GM19397 (cell line): Measurements from ENCODE around the gene CSGALNACT2.
"Not testable (repeated sequence)": the region's sequence is repeated elsewhere in the genome, so short reads cannot be mapped to it uniquely, and the experiment has no call there.

ENCODE experiments used
- ATAC-seq: cut with Tn5 transposase; IDR thresholded peaks from one replicate; pipeline ENCODE4 v1.9.1; 2021; ENCODE audit warnings: mild to moderate bottlenecking, moderate library complexity; ENCODE audit not compliant: unreplicated experiment

The CSGALNACT2 gene, protein sequence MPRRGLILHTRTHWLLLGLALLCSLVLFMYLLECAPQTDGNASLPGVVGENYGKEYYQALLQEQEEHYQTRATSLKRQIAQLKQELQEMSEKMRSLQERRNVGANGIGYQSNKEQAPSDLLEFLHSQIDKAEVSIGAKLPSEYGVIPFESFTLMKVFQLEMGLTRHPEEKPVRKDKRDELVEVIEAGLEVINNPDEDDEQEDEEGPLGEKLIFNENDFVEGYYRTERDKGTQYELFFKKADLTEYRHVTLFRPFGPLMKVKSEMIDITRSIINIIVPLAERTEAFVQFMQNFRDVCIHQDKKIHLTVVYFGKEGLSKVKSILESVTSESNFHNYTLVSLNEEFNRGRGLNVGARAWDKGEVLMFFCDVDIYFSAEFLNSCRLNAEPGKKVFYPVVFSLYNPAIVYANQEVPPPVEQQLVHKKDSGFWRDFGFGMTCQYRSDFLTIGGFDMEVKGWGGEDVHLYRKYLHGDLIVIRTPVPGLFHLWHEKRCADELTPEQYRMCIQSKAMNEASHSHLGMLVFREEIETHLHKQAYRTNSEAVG

DNA sequence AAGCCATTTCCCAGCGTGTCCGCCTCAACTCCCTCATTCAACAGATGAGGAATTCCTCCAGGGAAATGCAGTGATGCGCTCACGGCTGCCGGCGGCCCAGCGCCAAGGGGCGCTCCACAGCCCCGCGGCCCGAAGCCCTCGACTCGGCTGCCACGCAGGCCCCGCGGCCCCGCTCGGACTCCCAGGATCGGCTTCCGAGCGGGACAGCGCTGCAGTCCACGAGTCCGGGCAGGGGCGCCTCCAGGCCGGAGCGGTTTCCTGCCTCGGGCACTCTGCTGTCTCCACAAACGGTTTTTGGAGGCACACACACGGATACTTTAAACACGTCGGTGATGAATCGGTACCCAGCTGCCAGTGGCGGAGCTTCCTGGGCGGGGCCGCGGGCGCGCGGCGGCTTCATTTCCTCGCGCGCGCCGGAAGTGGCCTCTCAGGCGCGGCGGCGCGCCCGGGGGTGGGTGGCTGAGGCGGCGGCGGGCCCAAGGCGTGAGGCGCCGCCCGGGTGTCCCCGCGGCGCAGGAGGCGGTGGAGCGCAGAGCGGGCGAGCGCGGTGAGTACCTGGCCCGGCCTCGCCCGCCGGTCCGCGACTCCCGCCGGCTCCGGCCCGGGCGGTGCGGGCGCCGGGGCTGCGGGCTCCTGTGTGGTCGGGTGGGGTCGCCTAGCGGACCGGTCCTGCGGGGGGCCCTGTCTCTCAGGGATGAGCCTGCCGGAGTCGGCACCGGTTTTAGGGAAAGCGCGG, at the start of gene CSGALNACT2:
TSS of gene CSGALNACT2 (plus strand) at position 425 of the 736 bp plus-strand sequence. CDS start 16,705 bp downstream, outside the sequence.
- peak; percentile 71 for ATAC-seq

DNA sequence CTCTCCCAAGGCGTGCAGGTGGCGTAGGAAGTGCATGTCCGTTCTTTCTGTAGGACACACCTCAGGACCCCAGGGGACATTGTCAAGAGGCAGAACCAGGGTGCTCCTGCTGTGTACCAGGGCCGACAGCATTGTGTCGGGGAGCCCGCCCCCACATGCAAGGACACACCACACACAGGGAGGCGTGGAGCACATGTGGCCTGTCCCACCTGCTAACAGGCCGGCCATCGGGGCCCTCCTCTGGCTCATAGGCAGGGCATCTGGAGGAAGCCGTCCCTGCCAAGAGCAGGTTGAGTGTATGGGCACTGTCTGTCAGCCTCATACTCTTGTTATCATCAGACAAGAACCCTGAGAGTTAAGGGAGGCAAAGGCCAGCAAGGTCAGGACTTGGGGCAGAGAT, 48.7 kb upstream of the CSGALNACT2 start:
- no peak for ATAC-seq

DNA sequence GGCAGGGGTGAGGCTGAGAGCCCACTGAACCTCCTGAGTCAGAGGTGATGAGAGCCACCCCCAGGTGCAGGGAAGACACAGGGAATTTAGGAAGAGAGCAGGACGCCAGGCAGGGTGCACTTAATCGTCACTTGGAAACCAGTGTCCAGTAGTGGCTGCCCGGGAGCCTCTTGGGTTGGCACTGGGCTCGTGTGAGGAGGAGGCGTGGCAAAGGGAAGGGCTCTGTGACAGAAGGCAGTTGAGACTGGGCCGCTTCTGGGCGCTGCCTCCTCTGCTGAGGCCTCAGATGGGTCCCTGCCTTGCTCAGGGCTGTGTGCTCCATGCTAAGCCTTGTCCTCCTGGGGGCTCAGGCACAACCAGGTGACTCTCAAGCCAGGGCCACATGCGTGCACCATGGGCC, 48.1 kb upstream of the CSGALNACT2 start:
- no peak for ATAC-seq

DNA sequence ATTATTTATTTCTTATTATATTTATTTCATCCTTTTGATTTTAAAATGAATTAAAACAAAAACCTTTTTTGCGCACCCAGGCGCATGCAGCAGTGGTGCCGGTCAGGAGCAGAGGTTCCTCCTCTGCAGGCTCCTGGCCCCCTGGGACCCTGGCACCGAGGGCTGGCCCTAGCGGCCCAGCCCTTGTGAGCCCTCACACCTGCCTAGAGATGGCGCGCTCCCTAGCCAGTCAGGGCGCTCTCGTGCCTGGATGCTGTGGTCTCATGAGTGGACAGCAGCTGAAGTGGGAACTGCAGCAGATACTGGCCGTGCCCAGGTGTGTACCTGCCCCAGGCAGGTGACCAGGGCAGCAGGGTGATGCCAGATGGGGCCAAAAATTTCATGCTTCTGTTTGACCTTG, 47.6 kb upstream of the CSGALNACT2 start:
- no peak for ATAC-seq

DNA sequence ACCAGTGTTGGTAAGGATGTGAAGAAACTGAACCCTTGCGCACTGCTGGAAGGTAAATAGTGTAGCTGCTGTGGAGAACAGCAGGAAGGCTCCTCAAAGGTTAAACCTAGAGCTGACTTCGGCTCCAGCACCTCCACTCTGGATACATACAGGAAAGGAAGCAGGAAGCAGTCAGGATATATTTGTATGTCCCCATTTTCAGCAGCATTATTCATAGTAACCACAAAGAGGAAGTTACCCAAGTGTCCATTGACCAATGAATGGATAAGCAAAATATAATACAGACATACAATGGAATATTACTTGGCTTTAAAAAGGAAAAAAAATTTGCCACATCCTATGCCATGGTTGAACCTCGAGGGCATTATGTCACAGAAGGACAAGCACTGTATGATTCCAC, 46.4 kb upstream of the CSGALNACT2 start:
- ATAC-seq = no peak

DNA sequence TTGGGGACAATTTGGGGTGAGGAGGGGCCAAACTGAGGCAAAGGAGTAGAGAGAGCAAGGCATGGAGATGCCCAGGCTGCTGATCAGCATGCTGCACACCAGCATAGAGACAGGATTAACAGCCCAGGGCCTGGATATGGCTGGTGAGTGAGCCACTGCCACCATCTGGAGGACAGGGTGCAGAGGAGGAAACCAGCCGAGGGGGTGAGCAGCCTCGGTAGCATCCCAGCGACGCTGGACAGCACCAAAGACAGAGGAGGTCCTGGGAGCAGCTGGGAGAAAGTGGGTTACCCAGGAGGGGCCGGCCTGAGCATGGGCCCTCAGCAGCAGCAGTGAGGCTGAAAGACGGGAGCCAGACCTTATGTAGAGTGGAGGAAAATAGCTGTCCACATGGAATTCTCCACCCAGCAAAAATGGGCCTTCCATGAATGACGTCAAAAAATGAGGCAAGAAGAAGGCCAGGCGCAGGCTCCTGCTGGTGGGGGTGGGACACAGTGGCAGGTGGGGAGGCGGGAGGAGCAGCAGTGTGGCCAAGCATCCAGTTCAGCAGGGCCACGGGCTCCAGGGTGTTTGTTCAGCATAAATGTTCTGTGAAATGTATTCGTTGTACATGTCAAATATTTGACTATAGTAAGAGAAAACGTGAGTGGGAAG, 44.7 kb upstream of the CSGALNACT2 start:
- no peak for ATAC-seq

DNA sequence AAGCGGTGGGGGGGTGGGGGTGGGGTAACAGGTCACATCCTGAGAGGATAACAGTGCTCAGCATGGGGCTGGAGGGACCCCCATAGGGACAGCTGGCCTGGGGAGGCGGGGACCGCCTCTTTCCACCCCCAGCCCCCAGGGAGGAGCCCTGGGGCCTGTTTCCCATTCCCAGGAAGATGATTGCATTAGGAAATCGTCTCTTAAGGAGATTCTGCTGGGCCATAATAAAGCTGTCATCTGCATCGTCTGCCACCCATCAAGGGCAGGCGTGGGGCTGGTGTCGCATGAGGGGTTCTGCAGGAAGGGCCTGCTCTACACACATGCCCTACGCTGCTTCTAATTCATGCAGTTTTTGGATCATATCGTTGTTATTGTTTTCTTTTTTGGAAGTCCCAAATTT, 44.2 kb upstream of the CSGALNACT2 start:
- ATAC-seq = no peak

DNA sequence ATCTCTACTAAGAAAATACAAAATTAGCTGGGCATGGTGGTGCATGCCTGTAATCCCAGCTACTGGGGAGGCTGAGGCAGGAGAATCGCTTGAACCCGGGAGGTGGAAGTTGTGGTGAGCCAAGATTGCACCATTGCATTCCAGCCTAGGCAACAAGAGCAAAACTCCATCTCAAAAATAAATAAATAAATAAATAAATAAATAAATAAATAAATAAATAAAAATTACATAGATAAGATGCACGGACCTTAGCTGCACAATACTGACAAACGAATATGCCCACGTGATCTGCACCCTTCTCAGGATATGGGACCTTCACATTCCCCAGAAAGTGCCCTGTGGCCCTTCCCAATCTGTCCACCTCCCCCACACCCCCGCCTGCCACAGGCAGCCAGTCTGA, 38.9 kb upstream of the CSGALNACT2 start:
- ATAC-seq = not testable (repeated sequence)

DNA sequence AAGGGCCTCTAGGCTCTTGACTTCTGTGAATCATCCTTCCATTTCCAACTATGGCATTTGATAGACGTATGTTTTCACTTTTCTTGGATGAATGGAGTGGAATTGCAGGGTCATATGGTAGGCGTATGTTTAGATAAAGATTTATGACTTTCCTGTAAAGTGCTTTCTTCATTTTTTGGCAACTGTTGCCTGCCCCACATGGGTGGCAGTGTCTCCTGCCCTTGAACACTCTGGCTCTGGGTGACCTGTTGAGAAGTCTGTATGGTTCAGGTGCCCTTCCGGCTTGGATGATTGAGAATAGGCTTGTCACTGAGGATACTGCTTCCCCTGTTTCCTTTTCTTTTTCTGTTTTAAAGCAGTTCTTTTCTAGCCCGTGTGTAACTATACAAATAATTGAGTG, 38.3 kb upstream of the CSGALNACT2 start:
- ATAC-seq = no peak

DNA sequence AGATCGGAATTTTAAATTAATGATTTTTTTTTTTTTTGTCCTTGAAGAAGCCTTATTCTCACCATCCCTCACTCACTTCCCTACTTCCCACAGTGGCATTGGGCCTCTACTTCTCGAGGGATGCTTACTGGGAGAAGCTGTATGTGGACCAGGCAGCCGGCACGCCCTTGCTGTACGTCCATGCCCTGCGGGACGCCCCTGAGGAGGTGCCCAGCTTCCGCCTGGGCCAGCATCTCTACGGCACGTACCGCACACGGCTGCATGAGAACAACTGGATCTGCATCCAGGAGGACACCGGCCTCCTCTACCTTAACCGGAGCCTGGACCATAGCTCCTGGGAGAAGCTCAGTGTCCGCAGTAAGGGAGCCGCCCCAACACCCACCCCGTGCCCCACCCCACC, 37.9 kb upstream of the CSGALNACT2 start:
- no peak for ATAC-seq

DNA sequence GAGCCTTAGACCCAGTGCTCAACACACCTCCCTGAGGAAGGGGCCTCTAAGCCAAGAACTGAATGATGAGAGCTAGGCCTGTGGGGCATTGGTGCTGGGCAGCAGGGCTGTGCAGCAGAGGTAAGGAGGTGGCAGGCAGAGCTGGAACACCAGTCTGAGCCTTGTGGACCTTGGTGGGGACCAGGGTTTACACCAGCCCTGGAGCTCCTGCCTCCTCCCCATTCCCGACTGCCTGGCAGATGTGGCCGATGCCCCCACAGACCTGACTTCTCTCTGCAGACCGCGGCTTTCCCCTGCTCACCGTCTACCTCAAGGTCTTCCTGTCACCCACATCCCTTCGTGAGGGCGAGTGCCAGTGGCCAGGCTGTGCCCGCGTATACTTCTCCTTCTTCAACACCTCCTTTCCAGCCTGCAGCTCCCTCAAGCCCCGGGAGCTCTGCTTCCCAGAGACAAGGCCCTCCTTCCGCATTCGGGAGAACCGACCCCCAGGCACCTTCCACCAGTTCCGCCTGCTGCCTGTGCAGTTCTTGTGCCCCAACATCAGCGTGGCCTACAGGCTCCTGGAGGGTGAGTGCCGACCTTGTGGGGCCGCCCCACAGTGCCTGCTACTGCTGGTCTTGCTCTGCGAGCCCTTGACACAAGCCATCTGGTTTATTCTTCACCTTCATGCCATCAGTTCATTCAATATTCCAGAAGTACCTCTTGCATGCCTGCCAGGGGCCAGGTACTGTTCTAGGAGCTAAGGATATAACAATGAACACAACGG, 36.0 kb upstream of the CSGALNACT2 start:
- no peak for ATAC-seq

DNA sequence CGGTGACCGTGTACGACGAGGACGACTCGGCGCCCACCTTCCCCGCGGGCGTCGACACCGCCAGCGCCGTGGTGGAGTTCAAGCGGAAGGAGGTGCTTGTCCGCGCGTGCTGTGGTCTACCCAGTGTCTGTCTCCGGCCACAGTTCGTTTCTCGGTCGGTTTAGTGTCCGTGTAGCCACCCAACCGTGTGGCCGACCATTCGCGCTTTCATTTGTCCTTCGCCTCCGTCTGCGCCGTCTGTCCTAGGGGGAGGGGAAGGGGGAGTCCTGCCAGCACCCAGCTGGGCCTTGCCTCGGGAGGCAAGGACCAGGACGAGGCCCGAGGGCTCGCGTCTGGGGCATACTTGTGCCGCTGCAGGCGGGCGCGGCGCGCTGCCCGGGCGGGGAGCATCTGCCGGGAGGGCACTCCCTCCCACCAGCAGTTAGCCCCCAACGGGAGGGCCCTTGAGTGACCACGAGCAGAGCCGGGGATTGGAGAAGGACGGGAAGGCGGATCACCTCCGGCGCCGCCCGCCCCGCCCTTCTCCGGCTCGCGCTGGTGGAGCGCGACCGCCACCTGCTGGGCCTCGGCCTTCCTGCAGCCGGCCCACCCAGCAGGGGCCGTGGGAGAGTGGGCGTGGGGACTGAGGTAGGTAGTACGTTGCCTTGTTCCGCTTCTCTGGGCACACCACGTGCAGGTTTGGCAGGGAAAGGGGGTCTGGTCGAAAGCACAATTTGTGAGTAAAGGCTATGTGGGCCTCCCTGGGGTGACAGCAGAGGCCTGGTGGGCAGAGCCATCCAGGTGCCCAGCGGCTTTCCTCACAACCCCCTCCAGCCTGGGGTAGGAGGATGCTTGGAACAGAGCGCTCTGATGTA, 32.9 kb upstream of the CSGALNACT2 start:
- peak; percentile 75 for ATAC-seq

DNA sequence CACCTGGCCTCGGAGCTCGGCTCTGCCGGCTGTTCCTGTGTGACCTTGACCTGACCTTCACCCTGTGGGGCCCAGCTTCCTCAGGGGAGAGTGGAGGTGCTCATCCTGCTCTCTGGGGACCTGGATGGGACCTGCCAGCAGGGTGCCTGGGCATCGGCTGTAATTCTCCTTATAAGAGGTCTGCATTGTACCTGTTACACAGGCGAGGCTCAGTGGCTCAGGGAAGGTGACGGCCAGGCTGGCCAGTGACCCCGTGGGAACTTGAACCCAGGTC, 32.4 kb upstream of the CSGALNACT2 start:
- ATAC-seq = no peak

DNA sequence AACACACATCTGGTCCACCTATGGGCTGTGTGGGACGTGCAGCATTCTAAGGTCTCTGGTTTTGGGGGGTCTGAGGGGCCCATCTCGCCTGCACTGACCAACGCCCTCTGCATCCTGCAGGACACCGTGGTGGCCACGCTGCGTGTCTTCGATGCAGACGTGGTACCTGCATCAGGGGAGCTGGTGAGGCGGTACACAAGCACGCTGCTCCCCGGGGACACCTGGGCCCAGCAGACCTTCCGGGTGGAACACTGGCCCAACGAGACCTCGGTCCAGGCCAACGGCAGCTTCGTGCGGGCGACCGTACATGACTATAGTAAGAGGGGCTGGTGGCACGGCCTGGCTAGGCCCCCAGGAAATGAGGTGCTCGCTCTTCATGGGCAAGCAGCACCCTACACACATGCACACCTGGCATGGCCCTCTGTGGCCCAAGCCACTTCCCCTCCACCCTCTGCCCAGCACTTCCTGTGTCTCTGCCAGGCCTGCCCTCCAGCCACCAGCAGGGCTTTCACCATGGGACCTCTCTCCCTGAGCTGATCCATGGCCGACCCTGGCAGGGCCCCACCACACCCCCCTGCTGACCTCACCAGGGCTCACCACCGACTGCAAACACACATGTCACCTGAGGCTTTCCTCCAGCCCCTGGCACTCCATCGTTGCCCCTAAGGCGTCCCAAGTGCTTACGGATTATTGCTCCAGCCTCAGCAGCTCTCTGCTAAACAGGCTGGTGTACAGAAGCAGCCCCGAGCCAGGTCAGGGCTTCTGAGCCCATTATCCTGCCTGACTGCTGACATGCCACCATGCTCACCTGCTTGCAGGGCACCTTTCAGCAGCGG, 31.8 kb upstream of the CSGALNACT2 start:
- ATAC-seq = no peak

DNA sequence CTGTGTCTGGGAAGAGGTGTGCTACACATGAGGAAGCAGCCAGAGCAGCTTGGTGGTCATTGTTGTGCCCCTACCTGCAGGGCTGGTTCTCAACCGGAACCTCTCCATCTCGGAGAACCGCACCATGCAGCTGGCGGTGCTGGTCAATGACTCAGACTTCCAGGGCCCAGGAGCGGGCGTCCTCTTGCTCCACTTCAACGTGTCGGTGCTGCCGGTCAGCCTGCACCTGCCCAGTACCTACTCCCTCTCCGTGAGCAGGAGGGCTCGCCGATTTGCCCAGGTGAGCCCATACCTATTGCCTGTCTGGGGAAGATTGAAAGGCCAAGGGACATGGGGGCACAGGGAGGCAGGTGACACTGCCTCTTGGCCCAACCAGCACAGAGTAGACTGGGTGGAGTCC, 29.3 kb upstream of the CSGALNACT2 start:
- ATAC-seq = no peak

DNA sequence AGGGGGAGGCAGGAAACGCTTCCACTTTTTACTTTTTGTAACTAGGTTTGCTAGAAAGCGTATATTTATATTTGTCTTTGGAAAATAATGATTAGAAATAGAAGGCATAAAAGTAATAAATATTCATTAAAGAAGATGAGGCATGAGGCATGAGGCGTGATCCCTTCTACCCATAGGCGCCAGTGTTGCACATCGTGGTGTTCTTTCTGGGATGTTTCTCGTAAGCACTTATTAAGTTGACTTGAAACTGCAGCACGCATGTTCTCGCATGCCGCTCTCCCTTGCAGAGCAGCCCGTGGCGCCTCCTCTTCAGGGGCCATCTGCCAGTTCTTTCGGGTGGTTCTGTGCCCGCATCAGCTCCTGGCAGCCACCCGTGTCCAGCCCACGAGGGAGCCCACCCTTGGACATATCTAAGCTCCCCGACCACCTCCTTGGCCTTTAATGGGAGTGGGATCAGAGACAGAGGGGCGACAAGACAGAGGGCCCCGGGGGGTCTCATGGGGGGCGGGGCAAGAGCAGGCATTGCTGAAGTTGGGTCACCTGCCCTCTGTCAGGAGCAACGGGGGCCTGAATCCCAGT, 28.5 kb upstream of the CSGALNACT2 start:
- ATAC-seq = no peak

DNA sequence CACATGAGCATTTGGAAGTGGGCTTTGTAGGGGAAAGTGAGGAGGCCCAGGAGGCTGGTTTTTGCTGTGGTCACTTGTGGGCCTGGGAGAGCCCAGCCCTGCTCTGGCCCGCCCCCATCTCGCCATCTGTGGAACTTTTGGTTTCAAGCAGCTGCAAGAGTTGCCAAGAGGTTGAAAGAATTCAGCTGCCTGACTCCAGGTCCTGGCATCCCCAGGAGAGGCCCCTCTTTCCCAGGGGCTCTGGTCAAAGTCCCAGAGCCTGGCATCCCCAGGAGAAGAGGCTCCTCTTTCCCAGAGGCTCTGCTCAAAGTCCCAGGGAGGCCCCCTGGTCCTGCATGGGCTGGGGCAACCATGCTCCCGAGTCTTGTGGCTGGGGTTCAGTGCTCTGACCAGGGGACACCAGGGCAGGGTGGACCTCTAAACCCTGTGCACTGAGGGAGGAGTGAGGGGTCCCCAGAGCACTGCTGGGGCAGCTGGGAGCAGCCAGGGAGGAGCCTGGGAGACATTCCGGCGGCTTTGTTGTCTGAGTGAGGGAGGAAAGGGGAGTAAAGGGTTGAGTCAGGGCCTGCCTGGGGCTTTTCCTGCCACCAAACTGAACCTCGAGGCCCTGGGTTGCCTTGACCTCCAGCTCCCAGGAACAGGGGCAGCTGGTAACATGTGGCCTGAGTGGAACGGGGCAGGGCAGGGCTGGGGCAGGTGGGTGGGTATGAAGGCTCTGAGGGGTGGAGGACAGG, 27.7 kb upstream of the CSGALNACT2 start:
- peak; percentile 45 for ATAC-seq

DNA sequence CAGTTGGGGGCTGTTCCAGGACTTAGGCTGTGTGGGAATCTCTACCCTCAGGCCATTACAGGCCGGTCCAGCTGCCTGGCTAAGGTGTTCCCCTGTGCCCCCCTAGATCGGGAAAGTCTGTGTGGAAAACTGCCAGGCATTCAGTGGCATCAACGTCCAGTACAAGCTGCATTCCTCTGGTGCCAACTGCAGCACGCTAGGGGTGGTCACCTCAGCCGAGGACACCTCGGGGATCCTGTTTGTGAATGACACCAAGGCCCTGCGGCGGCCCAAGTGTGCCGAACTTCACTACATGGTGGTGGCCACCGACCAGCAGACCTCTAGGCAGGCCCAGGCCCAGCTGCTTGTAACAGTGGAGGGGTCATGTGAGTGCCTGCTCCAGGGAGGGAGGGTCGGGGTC, 27.1 kb upstream of the CSGALNACT2 start:
- ATAC-seq = no peak
